Endothelial cell of umbilical vein (primary cell): ENCODE results near the gene IFITM10.

Experiments used
- POLR2A ChIP-seq: IDR thresholded peaks from 2 replicates; pipeline ENCODE4 v1.6.1; 2012; ENCODE audit warnings: low read depth, mild to moderate bottlenecking, control low read depth, low read length
- TF ChIP-seq, protein P1 (sequence below), 2 donors: IDR thresholded peaks; 1 replicate in 1 of 2; 2 replicates in 1 of 2; pipeline ENCODE4 v1.5.1; 2011; ENCODE audit warnings: low read length in 2 of 2, mild to moderate bottlenecking in 2 of 2, moderate library complexity in 2 of 2, control low read depth in 1 of 2, inconsistent platforms in 1 of 2, low read depth in 1 of 2; ENCODE audit not compliant: insufficient read depth in 1 of 2; ENCODE audit errors: extremely low read depth in 1 of 2

DNA sequence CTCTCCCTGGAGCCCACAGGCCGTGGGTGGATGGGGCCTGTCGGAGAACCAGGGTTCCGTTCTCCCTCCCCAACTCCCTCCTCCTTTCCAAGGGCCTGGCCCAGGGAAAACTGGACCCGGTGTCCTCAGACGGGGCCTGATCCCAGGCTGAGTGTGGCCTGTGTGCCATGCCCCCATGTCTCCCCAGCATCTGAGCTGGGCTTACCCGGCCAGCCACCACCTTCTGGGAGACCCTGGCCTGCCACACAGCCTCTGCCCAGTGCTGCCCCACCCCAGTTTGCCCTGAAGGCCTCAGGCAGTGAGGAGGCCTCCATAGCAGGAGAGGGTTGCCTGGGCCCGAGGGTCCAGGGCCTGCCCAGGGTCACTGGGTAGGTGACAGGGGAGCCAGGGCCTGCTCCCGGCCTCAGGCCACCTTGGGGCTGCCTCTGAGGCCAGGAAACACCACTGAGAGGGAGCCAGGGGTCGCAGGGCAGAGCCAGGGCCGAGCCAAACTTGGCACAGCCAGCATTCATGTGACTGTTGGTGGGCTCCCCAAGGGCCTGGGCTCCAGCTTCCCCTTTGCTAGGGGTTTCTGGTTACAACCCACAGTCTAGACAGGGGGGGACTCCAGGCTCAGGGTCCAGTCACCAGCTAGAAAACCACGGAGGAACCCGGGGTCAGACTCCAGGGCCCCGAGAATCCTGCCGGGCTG is 590 bp upstream of the IFITM10 start:
- TF ChIP-seq POLR2A: no peak
- TF ChIP-seq, protein P1, sequence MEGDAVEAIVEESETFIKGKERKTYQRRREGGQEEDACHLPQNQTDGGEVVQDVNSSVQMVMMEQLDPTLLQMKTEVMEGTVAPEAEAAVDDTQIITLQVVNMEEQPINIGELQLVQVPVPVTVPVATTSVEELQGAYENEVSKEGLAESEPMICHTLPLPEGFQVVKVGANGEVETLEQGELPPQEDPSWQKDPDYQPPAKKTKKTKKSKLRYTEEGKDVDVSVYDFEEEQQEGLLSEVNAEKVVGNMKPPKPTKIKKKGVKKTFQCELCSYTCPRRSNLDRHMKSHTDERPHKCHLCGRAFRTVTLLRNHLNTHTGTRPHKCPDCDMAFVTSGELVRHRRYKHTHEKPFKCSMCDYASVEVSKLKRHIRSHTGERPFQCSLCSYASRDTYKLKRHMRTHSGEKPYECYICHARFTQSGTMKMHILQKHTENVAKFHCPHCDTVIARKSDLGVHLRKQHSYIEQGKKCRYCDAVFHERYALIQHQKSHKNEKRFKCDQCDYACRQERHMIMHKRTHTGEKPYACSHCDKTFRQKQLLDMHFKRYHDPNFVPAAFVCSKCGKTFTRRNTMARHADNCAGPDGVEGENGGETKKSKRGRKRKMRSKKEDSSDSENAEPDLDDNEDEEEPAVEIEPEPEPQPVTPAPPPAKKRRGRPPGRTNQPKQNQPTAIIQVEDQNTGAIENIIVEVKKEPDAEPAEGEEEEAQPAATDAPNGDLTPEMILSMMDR (IDR thresholded peaks at IDR 0.05; ENCODE audit: extremely low read depth in 1 of 2, insufficient read depth in 1 of 2, low read depth in 1 of 2, low read length in 2 of 2): no peak
